GM18508 (cell line): ENCODE data around the gene ITPR3.

Experiments
- ATAC-seq: cut with Tn5 transposase; IDR thresholded peaks from one replicate; pipeline ENCODE4 v1.9.1; 2021; ENCODE audit warnings: moderate number of reproducible peaks; ENCODE audit not compliant: insufficient read depth, unreplicated experiment

The ITPR3 gene

GRCh38 chr6:33695451-33695887 is 74.3 kb downstream of the ITPR3 start:
- no peak for ATAC-seq

GRCh38 chr6:33696076-33696475 is 75.0 kb downstream of the ITPR3 start:
- no peak for ATAC-seq

GRCh38 chr6:33696548-33697518 is 75.7 kb downstream of the ITPR3 start:
- no peak for ATAC-seq

GRCh38 chr6:33697845-33698244 is 76.7 kb downstream of the ITPR3 start:
- no peak for ATAC-seq

- ATAC-seq: no peak
These were observed 77.4 kb downstream of the ITPR3 start for GRCh38 chr6:33698494-33698893.

GRCh38 chr6:33699131-33699530 is 78.0 kb downstream of the ITPR3 start:
- no peak for ATAC-seq

- no peak for ATAC-seq
These were observed 78.6 kb downstream of the ITPR3 start for GRCh38 chr6:33699739-33700138.

- no peak for ATAC-seq
These were observed 79.4 kb downstream of the ITPR3 start for GRCh38 chr6:33700391-33701050.

- no peak for ATAC-seq
These were observed 81.3 kb downstream of the ITPR3 start for GRCh38 chr6:33702345-33702977.

GRCh38 chr6:33704215-33705066 is 83.3 kb downstream of the ITPR3 start:
- no peak for ATAC-seq

- no peak for ATAC-seq
These were observed 84.3 kb downstream of the ITPR3 start for GRCh38 chr6:33705268-33705885.

GRCh38 chr6:33705955-33706725 is 85.0 kb downstream of the ITPR3 start:
- ATAC-seq: no peak

- ATAC-seq: no peak
These were observed 86.6 kb downstream of the ITPR3 start for GRCh38 chr6:33707771-33708170.

- ATAC-seq: no peak
These were observed 87.5 kb downstream of the ITPR3 start for GRCh38 chr6:33708516-33709204.

GRCh38 chr6:33709605-33710295 is 88.6 kb downstream of the ITPR3 start:
- ATAC-seq: no peak

GRCh38 chr6:33710296-33711121 is 89.4 kb downstream of the ITPR3 start:
- no peak for ATAC-seq
